Endothelial cell of umbilical vein (primary cell): ENCODE results near the gene MT3. TPM values are rescaled to one million over a fixed set of nuclear protein-coding genes. Genes with fewer than 3 reads are reported as not detected.
"Not testable (repeated sequence)": the region's sequence is repeated elsewhere in the genome, so short reads cannot be mapped to it uniquely, and the experiment has no call there.

ENCODE experiments used
- BruUV-seq: library from RNA; stranded (reverse); fragments of 400-500 nt; replicated peaks from 2 replicates; lab custom pipeline; 2021; lab: Mats Ljungman, UMichigan
- CTCF ChIA-PET: fragments of 300-600, 350-600 bp; sonication (Branson Sonifier 250); formaldehyde crosslinking; loops from one replicate; lab custom pipeline; 2021; ENCODE audit warnings: antibody characterized with exemption, inconsistent platforms; lab: Charles Lee
- POLR2A ChIA-PET: fragments of 300-600, 350-600 bp; sonication (Branson Sonifier 250); formaldehyde crosslinking; loops from one replicate; lab custom pipeline; 2021; ENCODE audit warnings: antibody characterized with exemption, inconsistent platforms; lab: Charles Lee
- DNase-seq: peaks from one replicate; pipeline ENCODE4 v3.0.0-alpha.2; 2011; ENCODE audit warnings: low read depth, low spot score
- FAIRE-seq: peaks from 2 replicates; lab custom pipeline; 2011; peaks lifted over from hg19 to GRCh38; lab: Jason Lieb, UNC
- H2AFZ ChIP-seq: 2 replicates; pipeline ENCODE4 v1.6.0; 2012; ENCODE audit warnings: low read depth, low read length, control low read depth, inconsistent platforms
- H3K27ac ChIP-seq: 2 replicates; pipeline ENCODE4 v1.5.1; 2011; ENCODE audit warnings: low read depth, mild to moderate bottlenecking, control low read depth, low read length, moderate library complexity; ENCODE audit not compliant: insufficient read depth
- H3K27me3 ChIP-seq, 2 experiments: 2 replicates each; pipeline versions ENCODE4 v1.6.0 to v1.6.1; 2011; ENCODE audit warnings: low read length in 2 of 2, mixed read lengths in 1 of 2; ENCODE audit not compliant: control insufficient read depth in 2 of 2, insufficient read depth in 2 of 2
- H3K36me3 ChIP-seq, 2 experiments: 2 replicates in 1 of 2; 3 replicates in 1 of 2; pipeline ENCODE4 v1.5.1; 2011; ENCODE audit warnings: low read length in 2 of 2, mild to moderate bottlenecking in 1 of 2, moderate library complexity in 1 of 2; ENCODE audit not compliant: control insufficient read depth in 2 of 2, insufficient read depth in 2 of 2; ENCODE audit errors: extremely low read depth in 1 of 2
- H3K4me1 ChIP-seq: 3 replicates; pipeline ENCODE4 v1.5.1; 2011; ENCODE audit warnings: mild to moderate bottlenecking, low read length; ENCODE audit not compliant: control insufficient read depth, insufficient read depth; ENCODE audit errors: extremely low read depth
- H3K4me2 ChIP-seq: 2 replicates; pipeline ENCODE4 v1.6.1; 2011; ENCODE audit warnings: low read length, control low read depth, mixed read lengths; ENCODE audit not compliant: insufficient read depth
- H3K4me3 ChIP-seq, 3 experiments: fragments of 200-600 bp in 1 of 3; sonication (generic), shearing (Covaris generic) in 1 of 3; replicated peaks in 1 of 3; 2 replicates each; pipeline ENCODE4 v1.5.1; 2011 to 2016; ENCODE audit warnings: control low read depth in 3 of 3, low read length in 3 of 3, mild to moderate bottlenecking in 2 of 3, inconsistent platforms in 1 of 3, low read depth in 1 of 3, moderate library complexity in 1 of 3; ENCODE audit not compliant: insufficient read depth in 1 of 3
- H3K79me2 ChIP-seq: 2 replicates; pipeline ENCODE4 v1.6.0; 2012; ENCODE audit warnings: low read length, inconsistent platforms; ENCODE audit not compliant: control insufficient read depth, insufficient read depth
- H3K9ac ChIP-seq: replicated peaks from 2 replicates; pipeline ENCODE3; 2011; ENCODE audit warnings: low read length, control low read depth; ENCODE audit not compliant: insufficient read depth; ENCODE audit errors: extremely low read depth
- H3K9me1 ChIP-seq: replicated peaks from 3 replicates; pipeline ENCODE4 v1.6.0; 2011; ENCODE audit warnings: mild to moderate bottlenecking, low read length; ENCODE audit not compliant: control insufficient read depth, insufficient read depth; ENCODE audit errors: extremely low read depth
- H3K9me3 ChIP-seq: replicated peaks from 2 replicates; pipeline ENCODE4 v1.5.1; 2012; ENCODE audit warnings: low read length, inconsistent platforms; ENCODE audit not compliant: control insufficient read depth, insufficient read depth
- H4K20me1 ChIP-seq: replicated peaks from 2 replicates; pipeline ENCODE3; 2011; ENCODE audit warnings: mild to moderate bottlenecking, low read length; ENCODE audit not compliant: control insufficient read depth, insufficient read depth; ENCODE audit errors: extremely low read depth
- CTCF ChIP-seq, 2 donors: IDR thresholded peaks; 1 replicate in 1 of 2; 2 replicates in 1 of 2; pipeline ENCODE4 v1.5.1; 2011; ENCODE audit warnings: low read length in 2 of 2, mild to moderate bottlenecking in 2 of 2, moderate library complexity in 2 of 2, control low read depth in 1 of 2, inconsistent platforms in 1 of 2, low read depth in 1 of 2; ENCODE audit not compliant: insufficient read depth in 1 of 2; ENCODE audit errors: extremely low read depth in 1 of 2
- EZH2 ChIP-seq: IDR thresholded peaks from 2 replicates; pipeline ENCODE4 v1.6.1; 2012; ENCODE audit warnings: borderline replicate concordance, low read depth, mild to moderate bottlenecking, moderate library complexity, low read length, inconsistent platforms; ENCODE audit not compliant: severe bottlenecking
- FOS ChIP-seq: IDR thresholded peaks from 2 replicates; pipeline ENCODE4 v1.6.1; 2011; ENCODE audit warnings: mild to moderate bottlenecking, low read length, moderate library complexity, borderline replicate concordance; ENCODE audit not compliant: insufficient read depth
- GATA2 ChIP-seq: IDR thresholded peaks from 2 replicates; pipeline ENCODE4 v1.7.0; 2011; ENCODE audit warnings: low read depth, mild to moderate bottlenecking, moderate library complexity, mixed read lengths, low read length; ENCODE audit not compliant: insufficient read length, insufficient read depth
- JUN ChIP-seq: IDR thresholded peaks from 2 replicates; pipeline ENCODE4 v1.6.1; 2011; ENCODE audit warnings: borderline replicate concordance, low read depth; ENCODE audit not compliant: insufficient read length, insufficient read depth
- MYC ChIP-seq: IDR thresholded peaks from one replicate; pipeline ENCODE4 v1.6.1; 2011; ENCODE audit warnings: mild to moderate bottlenecking, low read depth, low read length
- POLR2A ChIP-seq: IDR thresholded peaks from 2 replicates; pipeline ENCODE4 v1.6.1; 2012; ENCODE audit warnings: low read depth, mild to moderate bottlenecking, control low read depth, low read length
- dilution Hi-C: fragments of 300-500 bp; cut with MboI; formaldehyde crosslinking; loops from one replicate; pipeline ENCODE4 v1.15.0; 2019; ENCODE audit warnings: low sequenced_read_pairs; ENCODE audit not compliant: extremely low pct_ligation_motif_present
- intact Hi-C: fragments of 100-400 bp; cut with micrococcal nuclease; formaldehyde crosslinking; loops from one replicate; pipeline ENCODE4 v1.10.0; 2022
- polyA plus RNA-seq, 4 experiments: library from polyadenylated mRNA; depleted of rRNA in 3 of 4; stranded (reverse) in 3 of 4; unstranded in 1 of 4; fragments of >200 nt; gene quantifications; 2 replicates each; pipeline versions ENCODE4 v1.2.1 to v1.2.3, GENCODE V29; 2011 to 2012; ENCODE audit warnings: missing spikeins in 1 of 4
- total RNA-seq: library from RNA; stranded (reverse); gene quantifications from 2 replicates; pipeline ENCODE4 v1.2.3, GENCODE V29; 2021

The MT3 gene
- total and polyA plus RNA-seq, 2 donors (not counting 3 experiments of a cell fraction or from before 2014, with no cell fraction given): not detected

GRCh38 chr16:56620339-56620897 is 31.1 kb downstream of the MT3 start:
- intact Hi-C loops: no loop called here
- FAIRE-seq: no peak
- Histone ChIP-seq H3K4me1 (peaks cover 29% of the 10 kb centered on the region), H3K9ac (no peak overlapping the region), H3K9me3 (no peaks in the 10 kb centered on the region), H3K27me3 (no peaks in the 10 kb centered on the region), H3K79me2 (peaks cover 2% of the 10 kb centered on the region), H3K9me1 (no peaks in the 10 kb centered on the region), H3K27ac (no peak overlapping the region), H2AFZ (no peak overlapping the region), H3K4me3 (no peak overlapping the region), H3K36me3 (no peaks in the 10 kb centered on the region), H3K4me2 (no peak overlapping the region), H4K20me1 (no peaks in the 10 kb centered on the region)
- no TSS peak for BruUV-seq
- DNase-seq: no peak
- dilution Hi-C loops: no loop called here
- TF ChIP-seq POLR2A (no peak), MYC (no peak), GATA2 (no peak), EZH2 (no peak), CTCF (IDR thresholded peaks at IDR 0.05; ENCODE audit: extremely low read depth in 1 of 2, insufficient read depth in 1 of 2, low read depth in 1 of 2, low read length in 2 of 2) (no peak), FOS (no peak), JUN (no peak)
- ChIA-PET POLR2A (no interaction called here), CTCF (interaction anchor here (0.9 kb wide), 1 partner anchor 10 kb away, joined by 3 read pairs; no protein-coding TSS in a partner anchor)

- H3K9me1 ChIP-seq, H3K9me3 ChIP-seq, H3K27ac ChIP-seq, dilution Hi-C loops, H4K20me1 ChIP-seq, H3K27me3 ChIP-seq, BruUV-seq, H3K36me3 ChIP-seq, H3K4me3 ChIP-seq, H2AFZ ChIP-seq, intact Hi-C loops, FAIRE-seq, POLR2A ChIA-PET, H3K9ac ChIP-seq, DNase-seq, H3K4me2 ChIP-seq: not testable (repeated sequence)
- Histone ChIP-seq H3K79me2 (peaks cover 12% of the 10 kb centered on the region), H3K4me1 (peaks cover 24% of the 10 kb centered on the region)
- CTCF ChIA-PET: interaction anchor here (2.3 to 3.2 kb wide), 2 partner anchors 18 to 21 kb away, joined by 8 to 13 read pairs; no protein-coding TSS in a partner anchor
Observed at GRCh38 chr16:56621665-56622445, 32.5 kb downstream of the MT3 start.

GRCh38 chr16:56623184-56623583 is 33.9 kb downstream of the MT3 start:
- H2AFZ ChIP-seq, H3K9ac ChIP-seq, H3K4me3 ChIP-seq, POLR2A ChIA-PET, H3K27me3 ChIP-seq, H3K4me2 ChIP-seq, H3K9me1 ChIP-seq, DNase-seq, H3K9me3 ChIP-seq, dilution Hi-C loops, intact Hi-C loops, FAIRE-seq, BruUV-seq, H4K20me1 ChIP-seq, H3K36me3 ChIP-seq, H3K27ac ChIP-seq: not testable (repeated sequence)
- Histone ChIP-seq H3K4me1 (peaks cover 18% of the 10 kb centered on the region), H3K79me2 (peaks cover 12% of the 10 kb centered on the region)
- CTCF ChIA-PET: interaction anchor here (1.0 to 3.2 kb wide), 7 partner anchors 11 to 109 kb away, joined by 3 to 13 read pairs (median 5); partner anchors contain the start of gene MT1A
